Tibial nerve (tissue), 4 donors: ENCODE measurements around the gene GRIN2A. TPM values are rescaled to one million over a fixed set of nuclear protein-coding genes. Genes with fewer than 3 reads are reported as not detected.

ENCODE experiments used
- DNase-seq, 2 donors: peaks; one replicate each; pipeline ENCODE4 v3.0.0-alpha.2; 2019; ENCODE audit warnings: low spot score in 2 of 2
- H3K27ac ChIP-seq, 4 donors: fragments of 200-600 bp; sonication (generic) in 3 of 4; one replicate each; pipeline ENCODE4 v1.5.1; 2017 to 2019; ENCODE audit warnings: mild to moderate bottlenecking in 1 of 4
- H3K27me3 ChIP-seq, 2 donors: fragments of 200-600 bp; sonication (generic) in 1 of 2; one replicate each; pipeline versions ENCODE4 v1.5.1 to v1.6.0; 2017 to 2019
- H3K36me3 ChIP-seq, 3 donors: fragments of 200-600 bp; sonication (generic); one replicate each; pipeline ENCODE4 v1.5.1; 2018 to 2019
- H3K4me1 ChIP-seq, 4 donors: fragments of 200-600 bp; sonication (generic) in 3 of 4; one replicate each; pipeline ENCODE4 v1.5.1; 2017 to 2019
- H3K4me3 ChIP-seq, 4 donors: fragments of 200-600 bp; sonication (generic) in 3 of 4; one replicate each; pipeline ENCODE4 v1.5.1; 2017 to 2019; ENCODE audit warnings: mild to moderate bottlenecking in 1 of 4, moderate library complexity in 1 of 4
- H3K9me3 ChIP-seq, 4 donors: fragments of 200-600 bp; sonication (generic) in 3 of 4; one replicate each; pipeline ENCODE4 v1.5.1; 2017 to 2019
- EP300 ChIP-seq, 2 donors: sonication (generic); formaldehyde crosslinking; IDR thresholded peaks; one replicate each; pipeline ENCODE4 v1.6.1; 2017; ENCODE audit warnings: antibody characterized with exemption in 2 of 2, mild to moderate bottlenecking in 1 of 2
- POLR2A ChIP-seq, 2 donors: fragments of 450-650 bp; IDR thresholded peaks; one replicate each; pipeline ENCODE4 v1.6.1; 2017; ENCODE audit warnings: antibody characterized with exemption in 2 of 2, mild to moderate bottlenecking in 2 of 2, moderate library complexity in 2 of 2
- WGBS, 2 donors: methylation state at CpG; one replicate each; pipeline ENCODE4 v1.1.5; 2018; 5-methylcytosine and 5-hydroxymethylcytosine counted together
- total RNA-seq, 4 donors: library from RNA; depleted of rRNA; stranded (reverse); fragments of >200 nt; gene quantifications; one replicate each; pipeline ENCODE4 v1.1.0, GENCODE V29; 2016
- TF ChIP-seq, protein P1 (sequence below), 5 experiments: fragments of 200-600 bp in 3 of 5; fragments of 450-650 bp in 2 of 5; sonication (generic) in 3 of 5; IDR thresholded peaks; one replicate each; pipeline ENCODE4 v1.5.1; 2016 to 2019; ENCODE audit warnings: antibody characterized with exemption in 5 of 5, mild to moderate bottlenecking in 3 of 5, moderate library complexity in 2 of 5

Gene GRIN2A
- total RNA-seq, 4 donors from 2014 or later = under 0.01 to 0.44 (median 0.39) TPM; not detected in 1

DNA sequence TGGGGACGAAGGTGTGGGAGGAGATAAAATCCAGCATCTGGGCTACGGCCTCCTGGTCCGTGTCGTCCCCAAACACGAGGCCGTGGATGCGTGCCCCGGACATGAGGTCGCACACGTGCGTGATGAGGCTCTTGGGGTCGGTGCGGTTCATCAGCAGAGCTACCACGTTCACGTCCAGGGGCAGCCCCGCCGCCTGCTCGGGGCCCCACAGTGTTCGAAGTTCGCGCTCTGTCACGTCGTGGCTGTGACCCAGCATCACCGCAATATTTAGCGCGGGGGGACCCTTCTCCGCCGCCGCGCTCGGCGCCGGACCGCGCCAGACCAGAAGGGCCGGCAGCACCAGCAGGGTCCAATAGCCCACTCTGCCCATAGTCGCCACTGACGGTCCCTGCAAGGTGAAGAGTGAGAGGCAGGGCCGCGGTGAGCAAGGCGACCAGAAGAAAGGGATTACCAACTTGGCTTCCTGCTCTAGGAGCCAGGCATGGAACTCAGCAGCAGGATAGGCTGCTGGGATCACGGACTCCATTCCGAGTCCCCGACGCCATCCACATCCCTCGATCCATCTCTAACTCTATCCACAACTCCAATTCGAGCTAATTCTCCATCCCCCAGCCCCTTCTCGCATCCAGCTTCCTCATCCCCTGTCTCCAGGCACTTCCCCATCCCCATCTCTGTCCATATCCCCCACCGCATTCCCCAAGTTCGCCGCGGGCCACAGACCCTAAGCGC, 2.0 kb downstream of the GRIN2A start:
- Histone ChIP-seq H3K9me3 (no peaks in the 10 kb centered on the region), H3K27me3 (peaks cover 0 to 53% of the 10 kb centered on the region in 2 donors), H3K36me3 (no peaks in the 10 kb centered on the region), H3K4me3 (no peak overlapping the region), H3K4me1 (peaks cover 0 to 28% (median 0%) of the 10 kb centered on the region in 4 donors), H3K27ac (no peak overlapping the region)
- DNase-seq = no peak
- 45 to 46% methylated on average over 42 to 45 of the region's 53 CpGs for WGBS, 2 donors
- TF ChIP-seq POLR2A (IDR thresholded peaks at IDR 0.05) = no peak

DNA sequence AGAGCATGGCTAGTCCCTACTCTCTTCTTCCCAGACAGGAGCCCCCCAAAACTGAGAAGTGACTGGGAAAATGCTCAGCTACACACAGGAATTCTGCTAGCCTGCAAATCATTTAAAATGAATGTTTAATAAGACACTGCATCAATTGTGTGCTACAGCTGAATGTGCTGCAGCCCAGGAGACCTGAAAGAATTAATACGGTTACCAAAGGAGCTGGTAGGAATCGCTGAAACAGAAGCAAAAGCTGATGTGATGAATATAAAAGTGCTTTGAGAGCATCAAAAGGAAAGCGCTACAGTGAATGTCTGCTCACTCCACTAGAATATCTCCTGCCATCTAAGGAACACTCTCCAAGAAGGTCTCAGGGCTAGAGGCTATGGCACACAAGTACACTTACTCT, 3.7 kb downstream of the GRIN2A start:
- Histone ChIP-seq H3K36me3 (no peaks in the 10 kb centered on the region), H3K4me1 (peaks cover 0 to 28% (median 0%) of the 10 kb centered on the region in 4 donors), H3K27me3 (peaks cover 0 to 36% of the 10 kb centered on the region in 2 donors), H3K4me3 (no peak overlapping the region), H3K9me3 (no peaks in the 10 kb centered on the region), H3K27ac (no peak overlapping the region)
- DNase-seq = no peak
- no peak for TF ChIP-seq POLR2A (IDR thresholded peaks at IDR 0.05)
- TF ChIP-seq, protein P1, sequence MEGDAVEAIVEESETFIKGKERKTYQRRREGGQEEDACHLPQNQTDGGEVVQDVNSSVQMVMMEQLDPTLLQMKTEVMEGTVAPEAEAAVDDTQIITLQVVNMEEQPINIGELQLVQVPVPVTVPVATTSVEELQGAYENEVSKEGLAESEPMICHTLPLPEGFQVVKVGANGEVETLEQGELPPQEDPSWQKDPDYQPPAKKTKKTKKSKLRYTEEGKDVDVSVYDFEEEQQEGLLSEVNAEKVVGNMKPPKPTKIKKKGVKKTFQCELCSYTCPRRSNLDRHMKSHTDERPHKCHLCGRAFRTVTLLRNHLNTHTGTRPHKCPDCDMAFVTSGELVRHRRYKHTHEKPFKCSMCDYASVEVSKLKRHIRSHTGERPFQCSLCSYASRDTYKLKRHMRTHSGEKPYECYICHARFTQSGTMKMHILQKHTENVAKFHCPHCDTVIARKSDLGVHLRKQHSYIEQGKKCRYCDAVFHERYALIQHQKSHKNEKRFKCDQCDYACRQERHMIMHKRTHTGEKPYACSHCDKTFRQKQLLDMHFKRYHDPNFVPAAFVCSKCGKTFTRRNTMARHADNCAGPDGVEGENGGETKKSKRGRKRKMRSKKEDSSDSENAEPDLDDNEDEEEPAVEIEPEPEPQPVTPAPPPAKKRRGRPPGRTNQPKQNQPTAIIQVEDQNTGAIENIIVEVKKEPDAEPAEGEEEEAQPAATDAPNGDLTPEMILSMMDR (IDR thresholded peaks at IDR 0.05) = no peak
- no peak for TF ChIP-seq EP300 (IDR thresholded peaks at IDR 0.05)
- 55% methylated on average over 3 of the region's 3 CpGs for WGBS, 2 donors

DNA sequence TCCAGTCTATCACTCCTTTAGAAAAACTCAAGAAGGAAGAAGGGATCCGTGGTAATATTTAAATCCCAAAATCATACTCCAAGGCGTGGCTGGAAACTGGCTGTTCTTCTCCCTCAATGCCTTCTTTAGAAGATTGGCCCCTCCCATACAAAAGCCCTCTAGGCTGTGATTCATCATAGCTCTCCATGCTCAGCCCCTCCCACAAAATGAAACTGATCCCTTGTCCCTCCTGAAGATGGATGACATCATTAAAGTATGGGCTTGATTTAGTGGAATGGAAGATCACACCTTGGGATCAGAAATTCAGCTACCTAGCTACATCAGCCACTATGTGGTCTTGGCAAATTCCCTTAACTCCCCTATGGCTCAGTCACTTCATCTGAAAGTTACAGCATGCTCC, 4.1 kb downstream of the GRIN2A start:
- no peaks in the 10 kb centered on the region for H3K9me3 ChIP-seq
- H3K27me3 ChIP-seq = peaks cover 0 to 32% of the 10 kb centered on the region in 2 donors
- no peak for TF ChIP-seq POLR2A (IDR thresholded peaks at IDR 0.05)
- no peak for TF ChIP-seq EP300 (IDR thresholded peaks at IDR 0.05)
- TF ChIP-seq, protein P1 (IDR thresholded peaks at IDR 0.05) = no peak
- H3K36me3 ChIP-seq = no peaks in the 10 kb centered on the region
- no peak for DNase-seq
- no peak overlapping the region for H3K27ac ChIP-seq
- peaks cover 0 to 25% (median 0%) of the 10 kb centered on the region in 4 donors for H3K4me1 ChIP-seq
- H3K4me3 ChIP-seq = no peak overlapping the region
- WGBS, 2 donors = 77 to 84% methylated on average over 2 of the region's 2 CpGs

DNA sequence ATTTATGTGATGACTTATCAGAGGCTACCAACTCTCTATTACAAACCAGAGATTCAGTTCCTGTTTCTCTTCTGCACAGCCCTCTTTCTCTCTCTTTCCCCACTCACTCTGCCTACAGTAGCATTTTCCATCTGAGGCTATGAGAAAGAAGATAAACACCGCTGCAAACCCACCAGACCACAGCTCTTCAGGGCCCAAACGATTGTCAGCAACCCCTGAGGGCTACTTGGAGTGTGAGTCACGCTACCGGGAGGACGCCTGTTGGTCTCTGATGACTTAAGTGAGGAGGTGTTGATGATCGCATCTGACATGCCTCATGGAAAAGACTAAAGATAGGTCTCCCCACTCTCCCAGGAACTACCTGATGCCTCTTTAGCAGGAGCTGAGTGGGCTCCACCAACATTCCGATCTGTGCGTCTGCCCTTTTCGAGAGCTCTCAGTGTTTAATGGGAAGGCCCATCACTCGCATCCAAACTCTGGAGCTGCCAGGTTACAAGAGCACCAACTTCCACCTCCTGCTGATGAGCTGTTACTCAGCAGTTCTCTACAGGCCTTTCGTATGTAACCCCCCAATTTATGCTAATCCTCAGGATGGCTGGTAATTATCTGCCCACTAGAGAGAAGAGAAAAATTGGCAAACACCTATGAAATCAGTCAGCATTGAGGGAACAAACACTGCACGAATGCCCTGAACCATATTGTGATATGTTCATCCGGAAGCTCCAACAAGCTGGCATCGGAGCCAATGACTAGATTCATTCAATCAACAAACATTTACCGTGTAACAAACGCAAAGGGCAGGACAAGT, 9.2 kb downstream of the GRIN2A start:
- Histone ChIP-seq H3K9me3 (peaks cover 0 to 6% (median 0%) of the 10 kb centered on the region in 4 donors), H3K36me3 (no peaks in the 10 kb centered on the region), H3K27me3 (no peaks in the 10 kb centered on the region), H3K4me1 (no peaks in the 10 kb centered on the region), H3K4me3 (no peak overlapping the region), H3K27ac (no peak overlapping the region)
- no peak for TF ChIP-seq POLR2A (IDR thresholded peaks at IDR 0.05)
- no peak for TF ChIP-seq EP300 (IDR thresholded peaks at IDR 0.05)
- TF ChIP-seq, protein P1 (IDR thresholded peaks at IDR 0.05) = no peak
- DNase-seq = no peak
- 84 to 88% methylated on average over 16 of the region's 16 CpGs for WGBS, 2 donors

DNA sequence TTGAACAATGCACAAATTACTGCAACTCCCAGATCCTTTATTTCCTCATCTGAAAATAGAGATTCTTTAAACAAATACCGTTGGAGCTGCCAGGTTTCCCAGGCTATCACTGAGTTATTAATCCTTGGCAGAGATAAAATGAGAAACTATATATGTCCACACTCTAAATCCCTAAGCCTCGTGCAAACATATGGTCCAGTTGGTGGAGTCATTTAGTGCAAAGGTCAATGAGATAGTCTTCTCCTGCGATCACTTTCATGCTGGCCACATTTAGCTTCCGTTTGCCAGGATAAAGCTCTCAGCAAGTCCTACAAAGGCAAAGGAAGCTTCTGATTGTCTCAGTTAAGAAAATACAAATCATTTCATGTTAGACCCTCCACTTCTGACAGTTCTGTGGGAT, 11.0 kb downstream of the GRIN2A start:
- Histone ChIP-seq H3K27ac (no peak overlapping the region), H3K36me3 (no peaks in the 10 kb centered on the region), H3K9me3 (peaks cover 0 to 6% (median 0%) of the 10 kb centered on the region in 4 donors), H3K4me1 (no peaks in the 10 kb centered on the region), H3K27me3 (no peaks in the 10 kb centered on the region), H3K4me3 (no peak overlapping the region)
- no peak for TF ChIP-seq EP300 (IDR thresholded peaks at IDR 0.05)
- TF ChIP-seq, protein P1 (IDR thresholded peaks at IDR 0.05) = no peak
- TF ChIP-seq POLR2A (IDR thresholded peaks at IDR 0.05) = no peak
- no peak for DNase-seq
- WGBS, 2 donors = 45 to 55% methylated on average over 4 of the region's 4 CpGs
